ENCODE data around the gene EIPR1.

- no peak for TF ChIP-seq EZH2 (IDR thresholded peaks at IDR 0.05; ENCODE audit: borderline replicate concordance, low read depth, low read length, severe bottlenecking)
- no peak for TF ChIP-seq MAX (IDR thresholded peaks at IDR 0.05; ENCODE audit: insufficient read depth, insufficient read length)
- TF ChIP-seq POLR2AphosphoS5 (IDR thresholded peaks at IDR 0.05; ENCODE audit: insufficient read depth, low read depth, low read length): no peak
- no peak for TF ChIP-seq CTCF (IDR thresholded peaks at IDR 0.05; ENCODE audit: extremely low read depth in 1 of 2, insufficient read depth in 1 of 2, low read depth in 1 of 2, low read length in 2 of 2)
- no peak for TF ChIP-seq POLR2A (IDR thresholded peaks at IDR 0.05; ENCODE audit: low read depth, low read length)
- no peak for TF ChIP-seq MYC (IDR thresholded peaks at IDR 0.05; ENCODE audit: low read depth, low read length)
- no peak for TF ChIP-seq FOS (IDR thresholded peaks at IDR 0.05; ENCODE audit: borderline replicate concordance, insufficient read depth, low read length)
- no peak for TF ChIP-seq JUN (IDR thresholded peaks at IDR 0.05; ENCODE audit: borderline replicate concordance, insufficient read depth, insufficient read length, low read depth)
- TF ChIP-seq GATA2 (IDR thresholded peaks at IDR 0.05; ENCODE audit: insufficient read depth, insufficient read length, low read depth, low read length): no peak
Observed at GRCh38 chr2:3163401-3163800, 214.2 kb downstream of the EIPR1 start.
